GM12878 (cell line): ENCODE results near the gene MRPL50. TPM values are rescaled to one million over a fixed set of nuclear protein-coding genes. Genes with fewer than 3 reads are reported as not detected.

ENCODE experiments used
- ATAC-seq: fragments of 200-7000 bp; cut with Tn5 transposase; 3 replicates; pipeline ENCODE4 v1.9.1; 2020; ENCODE audit warnings: mild to moderate bottlenecking, moderate library complexity
- BruUV-seq: library from RNA; stranded (reverse); fragments of 400-500 nt; replicated peaks from 2 replicates; lab custom pipeline; 2021; lab: Mats Ljungman, UMichigan
- CTCF ChIA-PET: fragments of 300-600 bp; sonication (Branson Sonifier 250); formaldehyde crosslinking; extraction: SDS; loops from one replicate; lab custom pipeline; 2021; ENCODE audit warnings: inconsistent platforms; lab: Yijun Ruan, JAX
- POLR2A ChIA-PET: fragments of 350-600 bp; formaldehyde crosslinking; extraction: SDS; loops from one replicate; lab custom pipeline; 2021; ENCODE audit warnings: inconsistent platforms; lab: Charles Lee
- RAD21 ChIA-PET: fragments of 300-600 bp; sonication (Branson Sonifier 250); formaldehyde crosslinking; loops from one replicate; lab custom pipeline; 2023; ENCODE audit warnings: antibody characterized with exemption; ENCODE audit not compliant: unreplicated experiment; lab: Charles Lee
- SMC1A ChIA-PET: fragments of 300-600 bp; sonication (Branson Sonifier 250); formaldehyde crosslinking; loops from one replicate; lab custom pipeline; 2023; ENCODE audit not compliant: unreplicated experiment, uncharacterized antibody; lab: Charles Lee
- DNase-seq: peaks from one replicate; pipeline ENCODE4 v3.0.0-alpha.2; 2011; ENCODE audit warnings: low read depth, low spot score
- FAIRE-seq: peaks from 3 replicates; lab custom pipeline; 2011; peaks lifted over from hg19 to GRCh38; lab: Jason Lieb, UNC
- H2AFZ ChIP-seq: 2 replicates; pipeline ENCODE4 v1.6.0; 2011; ENCODE audit warnings: low read depth, low read length, control low read depth; ENCODE audit not compliant: control insufficient read depth
- H3K27ac ChIP-seq: 2 replicates; pipeline ENCODE4 v1.5.1; 2011; ENCODE audit warnings: control low read depth; ENCODE audit not compliant: control insufficient read depth, insufficient read depth
- H3K27me3 ChIP-seq, 2 experiments: replicated peaks in 1 of 2; 2 replicates each; pipeline versions ENCODE4 v1.6.0 to v1.6.1; 2011; ENCODE audit warnings: low read length in 1 of 2; ENCODE audit not compliant: control insufficient read depth in 2 of 2, insufficient read depth in 2 of 2
- H3K36me3 ChIP-seq, 2 experiments: 2 replicates each; pipeline ENCODE4 v1.5.1; 2011; ENCODE audit warnings: low read length in 1 of 2; ENCODE audit not compliant: control insufficient read depth in 2 of 2, insufficient read depth in 2 of 2
- H3K4me1 ChIP-seq: 2 replicates; pipeline ENCODE4 v1.6.1; 2011; ENCODE audit warnings: mild to moderate bottlenecking, low read length, moderate library complexity, mixed read lengths; ENCODE audit not compliant: control insufficient read depth, insufficient read depth
- H3K4me2 ChIP-seq: 2 replicates; pipeline ENCODE4 v1.6.0; 2011; ENCODE audit warnings: control low read depth; ENCODE audit not compliant: control insufficient read depth, insufficient read depth
- H3K4me3 ChIP-seq: fragments of 200-600 bp; sonication (generic); 2 replicates; pipeline ENCODE4 v1.5.1; 2016
- H3K79me2 ChIP-seq: 2 replicates; pipeline ENCODE4 v1.6.0; 2011; ENCODE audit warnings: low read length; ENCODE audit not compliant: control insufficient read depth, insufficient read depth
- H3K9ac ChIP-seq: 2 replicates; pipeline ENCODE4 v1.8.0; 2011; ENCODE audit warnings: low read length, control low read depth, mixed read lengths; ENCODE audit not compliant: control insufficient read depth, insufficient read depth
- H3K9me3 ChIP-seq: replicated peaks from 3 replicates; pipeline ENCODE4 v1.5.1; 2011; ENCODE audit warnings: mild to moderate bottlenecking, low read length; ENCODE audit not compliant: control insufficient read depth, insufficient read depth
- H4K20me1 ChIP-seq: 2 replicates; pipeline ENCODE4 v1.6.0; 2011; ENCODE audit not compliant: control insufficient read depth, insufficient read depth
- EZH2 ChIP-seq: IDR thresholded peaks from 2 replicates; pipeline ENCODE4 v1.6.1; 2012; ENCODE audit warnings: low read depth, mild to moderate bottlenecking, control low read depth, inconsistent platforms, low read length, borderline replicate concordance; ENCODE audit not compliant: control insufficient read depth
- HDAC6 ChIP-seq: fragments of 200-600 bp; sonication (generic); IDR thresholded peaks from one replicate; pipeline ENCODE4 v1.8.0; 2017; ENCODE audit warnings: antibody characterized with exemption; ENCODE audit not compliant: unreplicated experiment
- HDGF ChIP-seq: fragments of 450-650 bp; IDR thresholded peaks from 2 replicates; pipeline ENCODE4 v1.6.1; 2016; ENCODE audit warnings: antibody characterized with exemption
- MEF2A ChIP-seq: IDR thresholded peaks from 2 replicates; pipeline ENCODE4 v1.6.1; 2011; ENCODE audit warnings: low read depth, mild to moderate bottlenecking, low read length, moderate library complexity; ENCODE audit not compliant: insufficient read depth
- MTA2 ChIP-seq: fragments of 450-650 bp; IDR thresholded peaks from 2 replicates; pipeline ENCODE4 v1.6.1; 2016; ENCODE audit warnings: low read depth, mild to moderate bottlenecking, moderate library complexity
- NR2C2 ChIP-seq: IDR thresholded peaks from 2 replicates; pipeline ENCODE4 v1.6.1; 2011; ENCODE audit warnings: borderline replicate concordance, low read depth; ENCODE audit not compliant: control insufficient read depth, insufficient read length
- STAT3 ChIP-seq: IDR thresholded peaks from 2 replicates; pipeline ENCODE4 v1.6.1; 2011; ENCODE audit warnings: low read depth, low read length, improper control_type of control experiment
- ZBED1 ChIP-seq: IDR thresholded peaks from 2 replicates; pipeline ENCODE4 v1.6.1; 2016; ENCODE audit warnings: borderline replicate concordance
- WGBS: methylation state at CpG from one replicate; pipeline ENCODE4 v1.1.6; 2016; ENCODE audit warnings: low lambda C conversion rate; ENCODE audit not compliant: insufficient replicate concordance, insufficient coverage; ENCODE audit errors: missing lambda C conversion rate; 5-methylcytosine and 5-hydroxymethylcytosine counted together
- in situ Hi-C: fragments of 300-500 bp; cut with MboI; formaldehyde crosslinking; loops from 9 replicates; pipeline ENCODE4 v1.14.3; 2018; ENCODE audit warnings: mixed read lengths
- intact Hi-C: fragments of 100-400 bp; cut with micrococcal nuclease; formaldehyde crosslinking; loops from one replicate; pipeline ENCODE4 v1.14.2; 2022; ENCODE audit not compliant: unreplicated experiment
- polyA plus RNA-seq, 11 experiments: library from polyadenylated mRNA; depleted of rRNA in 4 of 11; unstranded in 6 of 11; stranded (reverse) in 5 of 11; fragments of >200 nt; fragmentation: Nextera tagmentation in 4 of 11; fragmentation: Illumina TruSeq in 1 of 11; extraction: Ambion mirVana in 4 of 11; extraction: Trizol in 1 of 11; gene quantifications; 1 replicate in 1 of 11; 2 replicates in 10 of 11; pipeline versions ENCODE4 v1.2.1 to v1.2.3, GENCODE V29; 2011 to 2016; ENCODE audit warnings: inconsistent platforms in 2 of 11, missing spikeins in 2 of 11, low read depth in 1 of 11
- total RNA-seq, 4 experiments: library from RNA; depleted of rRNA in 3 of 4; stranded (reverse); fragments of >200 nt in 3 of 4; fragmentation: Illumina TruSeq in 1 of 4; extraction: Trizol in 1 of 4; gene quantifications; 2 replicates each; pipeline versions ENCODE4 v1.2.1 to v1.2.3, GENCODE V29; 2013 to 2021
- TF ChIP-seq, protein P1 (sequence below): IDR thresholded peaks from 2 replicates; pipeline ENCODE4 v1.6.1; 2011; ENCODE audit warnings: borderline replicate concordance, low read depth, mild to moderate bottlenecking, moderate library complexity, low read length; ENCODE audit not compliant: insufficient read depth, poor library complexity, severe bottlenecking

Gene MRPL50
- total and polyA plus RNA-seq, 10 of the 15 experiments (the other 5 are each of a cell fraction or from before 2014, with no cell fraction given): 12.8 to 79.4 (median 27.9) TPM

DNA sequence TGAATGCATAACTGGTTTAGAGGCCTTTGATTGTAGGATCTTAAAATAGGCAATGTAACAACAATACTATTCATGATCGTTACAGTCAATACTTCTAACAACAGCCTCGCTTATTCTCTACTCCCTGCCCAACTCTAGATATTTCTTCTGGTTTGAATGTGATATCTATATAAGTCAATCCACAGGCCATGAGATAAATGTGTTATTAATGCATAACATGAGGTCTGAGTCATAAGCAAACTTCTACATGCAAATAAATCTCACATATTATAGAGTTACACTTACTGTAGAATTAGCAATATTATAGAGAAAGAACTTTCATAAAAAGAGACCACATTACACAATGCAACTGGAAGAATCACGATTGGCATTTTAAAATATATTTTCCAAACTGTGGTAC, 40.1 kb upstream of the MRPL50 start:
- DNase-seq (no peak), FAIRE-seq (no peak), ATAC-seq (peak; percentile 35)
- ChIA-PET RAD21 (no interaction called here), POLR2A (no interaction called here), CTCF (interaction anchor here (1.2 to 2.4 kb wide), 3 partner anchors 10 to 91 kb away, joined by 3 to 11 read pairs (median 5); no protein-coding TSS in a partner anchor), SMC1A (interaction anchor here (1.0 to 1.3 kb wide), 3 partner anchors 10 to 68 kb away, joined by 3 to 6 read pairs (median 5); no protein-coding TSS in a partner anchor)
- Histone ChIP-seq H3K27me3 (no peaks in the 10 kb centered on the region), H3K27ac (no peak overlapping the region), H3K36me3 (no peaks in the 10 kb centered on the region), H3K9me3 (no peaks in the 10 kb centered on the region), H3K9ac (no peak overlapping the region), H3K4me3 (no peak overlapping the region), H4K20me1 (no peaks in the 10 kb centered on the region), H3K4me1 (no peaks in the 10 kb centered on the region), H3K4me2 (no peak overlapping the region), H2AFZ (no peak overlapping the region), H3K79me2 (no peaks in the 10 kb centered on the region)
- in situ Hi-C loops: no loop called here
- TF ChIP-seq HDAC6 (no peak), EZH2 (no peak), STAT3 (no peak), NR2C2 (no peak), HDGF (no peak), MEF2A (no peak), ZBED1 (no peak), MTA2 (no peak)
- TF ChIP-seq, protein P1, sequence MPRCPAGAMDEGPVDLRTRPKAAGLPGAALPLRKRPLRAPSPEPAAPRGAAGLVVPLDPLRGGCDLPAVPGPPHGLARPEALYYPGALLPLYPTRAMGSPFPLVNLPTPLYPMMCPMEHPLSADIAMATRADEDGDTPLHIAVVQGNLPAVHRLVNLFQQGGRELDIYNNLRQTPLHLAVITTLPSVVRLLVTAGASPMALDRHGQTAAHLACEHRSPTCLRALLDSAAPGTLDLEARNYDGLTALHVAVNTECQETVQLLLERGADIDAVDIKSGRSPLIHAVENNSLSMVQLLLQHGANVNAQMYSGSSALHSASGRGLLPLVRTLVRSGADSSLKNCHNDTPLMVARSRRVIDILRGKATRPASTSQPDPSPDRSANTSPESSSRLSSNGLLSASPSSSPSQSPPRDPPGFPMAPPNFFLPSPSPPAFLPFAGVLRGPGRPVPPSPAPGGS: no peak
- 17% methylated on average over 3 of the region's 3 CpGs for WGBS
- BruUV-seq: no TSS peak
- intact Hi-C loops: no loop called here
